PC-3 (cell line): Measurements from ENCODE around the gene NR3C1. TPM values are rescaled to one million over a fixed set of nuclear protein-coding genes. Genes with fewer than 3 reads are reported as not detected.

ENCODE experiments used
- ATAC-seq: fragments of 200-7000 bp; cut with Tn5 transposase; 2 replicates; pipeline ENCODE4 v1.9.1; 2020; ENCODE audit warnings: mild to moderate bottlenecking, moderate library complexity
- BruUV-seq: library from RNA; stranded (reverse); fragments of 400-500 nt; replicated peaks from 2 replicates; lab custom pipeline; 2021; lab: Mats Ljungman, UMichigan
- CTCF ChIA-PET: fragments of 300-600 bp; sonication (Branson Sonifier 250); formaldehyde crosslinking; loops from one replicate; lab custom pipeline; 2022; ENCODE audit warnings: antibody characterized with exemption; lab: Charles Lee
- POLR2A ChIA-PET: fragments of 300-600 bp; sonication (Branson Sonifier 250); formaldehyde crosslinking; loops from one replicate; lab custom pipeline; 2022; ENCODE audit warnings: antibody characterized with exemption; ENCODE audit not compliant: unreplicated experiment; lab: Charles Lee
- DNase-seq: peaks from one replicate; pipeline ENCODE4 v3.0.0-alpha.2; 2015
- H2AFZ ChIP-seq: fragments of 300-600 bp; sonication (generic); 2 replicates; pipeline ENCODE4 v1.6.0; 2016; ENCODE audit warnings: antibody characterized with exemption, low read length
- H3F3A ChIP-seq: fragments of 300-600 bp; sonication (generic); one replicate; pipeline ENCODE4 v1.6.0; 2017; ENCODE audit warnings: antibody characterized with exemption, low read length, control low read depth, mild to moderate bottlenecking; ENCODE audit not compliant: unreplicated experiment
- H3K27ac ChIP-seq: fragments of 300-600 bp; sonication (generic); 2 replicates; pipeline ENCODE4 v1.5.1; 2016; ENCODE audit warnings: mild to moderate bottlenecking, low read length
- H3K27me3 ChIP-seq: fragments of 300-600 bp; sonication (generic); 2 replicates; pipeline ENCODE4 v1.6.1; 2016; ENCODE audit warnings: low read length, mixed read lengths
- H3K36me3 ChIP-seq: fragments of 300-600 bp; sonication (generic); 2 replicates; pipeline ENCODE4 v1.6.1; 2016; ENCODE audit warnings: low read depth, mixed run types, low read length, mixed read lengths
- H3K4me1 ChIP-seq: fragments of 300-600 bp; sonication (generic); 2 replicates; pipeline ENCODE4 v1.5.1; 2016; ENCODE audit warnings: low read length; ENCODE audit not compliant: insufficient read depth
- H3K4me2 ChIP-seq: fragments of 300-600 bp; sonication (generic); 2 replicates; pipeline ENCODE4 v1.6.0; 2016; ENCODE audit warnings: low read length
- H3K4me3 ChIP-seq: fragments of 300-600 bp; sonication (generic); 2 replicates; pipeline ENCODE4 v1.5.1; 2016; ENCODE audit warnings: mild to moderate bottlenecking, low read length, mixed read lengths
- H3K79me2 ChIP-seq: fragments of 300-600 bp; sonication (generic); 2 replicates; pipeline ENCODE4 v1.6.1; 2017; ENCODE audit warnings: low read length, mixed read lengths
- H3K9ac ChIP-seq: fragments of 300-600 bp; sonication (generic); 2 replicates; pipeline ENCODE4 v1.6.0; 2016; ENCODE audit warnings: mild to moderate bottlenecking, low read length
- H3K9me2 ChIP-seq: fragments of 300-600 bp; sonication (generic); replicated peaks from 2 replicates; pipeline ENCODE4 v1.6.1; 2016; ENCODE audit warnings: mixed run types, low read length, mixed read lengths
- H3K9me3 ChIP-seq: fragments of 300-600 bp; sonication (generic); 2 replicates; pipeline ENCODE4 v1.6.1; 2016; ENCODE audit warnings: low read length, mixed read lengths
- H4K20me1 ChIP-seq: fragments of 300-600 bp; sonication (generic); 2 replicates; pipeline ENCODE4 v1.6.1; 2016; ENCODE audit warnings: low read length, mixed read lengths
- EZH2 ChIP-seq: fragments of 300-600 bp; sonication (generic); IDR thresholded peaks from one replicate; pipeline ENCODE4 v1.6.1; 2017; ENCODE audit warnings: antibody characterized with exemption, mild to moderate bottlenecking, low read length; ENCODE audit not compliant: unreplicated experiment
- EZH2phosphoT487 ChIP-seq: fragments of 300-600 bp; sonication (generic); IDR thresholded peaks from 2 replicates; pipeline ENCODE4 v1.6.1; 2018; ENCODE audit warnings: mild to moderate bottlenecking, antibody characterized with exemption, low read length, borderline replicate concordance
- intact Hi-C: fragments of 100-400 bp; cut with micrococcal nuclease; formaldehyde crosslinking; loops from 2 replicates; pipeline ENCODE4 v1.9.0; 2023
- total RNA-seq: library from RNA; depleted of rRNA; stranded (reverse); fragments of >200 nt; gene quantifications from 2 replicates; pipeline ENCODE4 v1.2.3, GENCODE V29; 2014
- TF ChIP-seq, protein P1 (sequence below): fragments of 300-600 bp; sonication (generic); conservative IDR thresholded peaks from 2 replicates; pipeline ENCODE4 v1.5.1; 2017; ENCODE audit warnings: antibody characterized with exemption, low read depth, mild to moderate bottlenecking, low read length

NR3C1 gene
- total RNA-seq, 1 experiment from 2014 or later: 13.0 TPM

DNA sequence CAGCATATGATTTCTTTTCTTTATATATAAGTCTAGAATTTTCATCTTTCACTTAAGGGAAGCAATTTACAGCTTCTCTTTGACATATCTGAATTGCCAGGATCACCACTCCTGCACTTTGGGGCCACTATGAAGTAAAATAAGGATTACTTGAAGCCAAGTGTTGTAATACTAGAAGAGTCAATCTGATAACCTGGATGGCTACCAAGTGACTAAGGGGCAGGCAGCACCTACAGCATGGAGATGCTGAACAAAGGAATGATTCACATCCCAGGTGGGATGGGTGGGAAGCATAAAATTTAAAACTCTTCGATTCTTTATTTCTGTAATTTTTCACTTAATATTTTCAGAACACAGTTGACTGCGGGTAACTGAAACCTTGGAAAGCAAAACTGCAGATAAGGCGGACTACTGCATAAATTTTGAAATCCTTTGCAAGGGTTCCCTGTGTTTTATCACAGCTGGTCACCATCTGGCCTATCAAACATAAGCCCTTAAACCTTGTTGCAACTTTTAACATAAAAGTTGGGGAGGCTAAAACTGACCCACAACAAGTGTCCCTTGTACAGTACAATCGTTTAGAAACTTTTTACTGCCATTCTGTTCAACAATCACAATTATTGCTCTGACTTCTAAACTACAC lies 31.2 kb downstream of the NR3C1 start:
- Histone ChIP-seq H3K4me2 (peak overlapping the region; percentile 40; the same call in 1 of the 2 replicates), H3K27ac (peak overlapping the region; percentile 57), H3F3A (no peaks in the 10 kb centered on the region), H3K36me3 (0 out of 2 replicates have a peak, but pooled peaks cover 5% of the 10 kb centered on the region), H3K9me3 (no peaks in the 10 kb centered on the region), H3K9me2 (no peaks in the 10 kb centered on the region), H3K9ac (no peak overlapping the region), H3K4me1 (peaks cover 29% of the 10 kb centered on the region), H3K79me2 (peaks cover 74% of the 10 kb centered on the region), H4K20me1 (no peaks in the 10 kb centered on the region), H3K27me3 (no peaks in the 10 kb centered on the region), H2AFZ (no peak overlapping the region), H3K4me3 (no peak overlapping the region)
- intact Hi-C loops: no loop called here
- ATAC-seq (peak; percentile 51), DNase-seq (peak; percentile 70)
- ChIA-PET CTCF (no interaction called here), POLR2A (no interaction called here)
- no TSS peak for BruUV-seq
- TF ChIP-seq EZH2phosphoT487 (no peak), EZH2 (no peak)
- TF ChIP-seq, protein P1, sequence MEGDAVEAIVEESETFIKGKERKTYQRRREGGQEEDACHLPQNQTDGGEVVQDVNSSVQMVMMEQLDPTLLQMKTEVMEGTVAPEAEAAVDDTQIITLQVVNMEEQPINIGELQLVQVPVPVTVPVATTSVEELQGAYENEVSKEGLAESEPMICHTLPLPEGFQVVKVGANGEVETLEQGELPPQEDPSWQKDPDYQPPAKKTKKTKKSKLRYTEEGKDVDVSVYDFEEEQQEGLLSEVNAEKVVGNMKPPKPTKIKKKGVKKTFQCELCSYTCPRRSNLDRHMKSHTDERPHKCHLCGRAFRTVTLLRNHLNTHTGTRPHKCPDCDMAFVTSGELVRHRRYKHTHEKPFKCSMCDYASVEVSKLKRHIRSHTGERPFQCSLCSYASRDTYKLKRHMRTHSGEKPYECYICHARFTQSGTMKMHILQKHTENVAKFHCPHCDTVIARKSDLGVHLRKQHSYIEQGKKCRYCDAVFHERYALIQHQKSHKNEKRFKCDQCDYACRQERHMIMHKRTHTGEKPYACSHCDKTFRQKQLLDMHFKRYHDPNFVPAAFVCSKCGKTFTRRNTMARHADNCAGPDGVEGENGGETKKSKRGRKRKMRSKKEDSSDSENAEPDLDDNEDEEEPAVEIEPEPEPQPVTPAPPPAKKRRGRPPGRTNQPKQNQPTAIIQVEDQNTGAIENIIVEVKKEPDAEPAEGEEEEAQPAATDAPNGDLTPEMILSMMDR: no peak

DNA sequence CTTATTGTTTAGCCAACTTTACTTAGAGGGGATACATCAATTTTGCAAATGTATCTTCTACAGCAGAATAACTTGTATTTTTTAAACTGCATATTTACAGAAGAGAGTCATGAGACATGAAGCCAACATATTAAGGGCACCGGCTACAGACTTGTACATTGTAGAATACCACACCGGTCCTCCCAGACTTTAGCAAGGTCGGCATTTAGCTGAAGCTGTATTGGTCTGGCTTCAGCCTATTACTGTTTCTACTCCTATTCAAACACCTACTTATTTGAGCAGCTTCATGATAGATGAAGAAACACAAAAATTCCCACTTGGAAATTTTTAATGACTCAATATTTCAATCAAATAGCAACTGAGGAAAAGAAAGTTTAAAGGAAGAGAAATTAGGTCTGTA lies 33.0 kb downstream of the NR3C1 start:
- H3K4me2 ChIP-seq: no peak overlapping the region

More for the DNA sequence above, 33.0 kb downstream of the NR3C1 start:
- no peak overlapping the region for H2AFZ ChIP-seq
- ATAC-seq: no peak
- no peaks in the 10 kb centered on the region for H3F3A ChIP-seq
- H3K27ac ChIP-seq: no peak overlapping the region
- H3K36me3 ChIP-seq: 0 out of 2 replicates have a peak, but pooled peaks cover 5% of the 10 kb centered on the region
- no peak overlapping the region for H3K9ac ChIP-seq
- ChIA-PET CTCF (no interaction called here), POLR2A (no interaction called here)
- peaks cover 18% of the 10 kb centered on the region for H3K4me1 ChIP-seq
- no peaks in the 10 kb centered on the region for H3K9me3 ChIP-seq
- no TSS peak for BruUV-seq
- no peaks in the 10 kb centered on the region for H3K9me2 ChIP-seq
- intact Hi-C loops: no loop called here
- no peaks in the 10 kb centered on the region for H3K27me3 ChIP-seq
- no peak for DNase-seq
- H3K79me2 ChIP-seq: peaks cover 69% of the 10 kb centered on the region
- TF ChIP-seq, protein P1: no peak
- TF ChIP-seq EZH2phosphoT487: no peak
- no peak for TF ChIP-seq EZH2
- H3K4me3 ChIP-seq: no peak overlapping the region
- no peaks in the 10 kb centered on the region for H4K20me1 ChIP-seq
